ENCODE data around the gene KIF12. TPM values are rescaled to one million over a fixed set of nuclear protein-coding genes. Genes with fewer than 3 reads are reported as not detected.

The KIF12 gene
- total and polyA plus RNA-seq, 2 donors (not counting 1 experiment from before 2014, with no cell fraction given): not detected

- Histone ChIP-seq H4K20me1 (ENCODE audit: control insufficient read depth, extremely low read depth, insufficient read depth, low read length) (no peaks in the 10 kb centered on the region), H3K79me2 (ENCODE audit: control insufficient read depth, insufficient read depth, low read length) (no peaks in the 10 kb centered on the region), H3K9me3 (ENCODE audit: control insufficient read depth, insufficient read depth, low read depth, low read length) (no peaks in the 10 kb centered on the region), H3K27ac (ENCODE audit: insufficient read depth, low read length) (no peak overlapping the region), H3K4me2 (ENCODE audit: extremely low read depth, insufficient read depth, low read length) (no peak overlapping the region), H3K27me3 (ENCODE audit: control insufficient read depth, insufficient read depth, low read length) (no peaks in the 10 kb centered on the region), H3K4me1 (ENCODE audit: control insufficient read depth, extremely low read depth, insufficient read depth, low read length) (no peaks in the 10 kb centered on the region), H2AFZ (ENCODE audit: low read length) (no peak overlapping the region), H3K4me3 (replicated peaks in 1 of 4; ENCODE audit: control extremely low read depth in 1 of 4, insufficient read depth in 1 of 4, low read depth in 3 of 4, low read length in 4 of 4) (no peak overlapping the region), H3K9ac (ENCODE audit: insufficient read depth, low read length) (no peak overlapping the region), H3K36me3 (ENCODE audit: control insufficient read depth, insufficient read depth, low read length) (no peaks in the 10 kb centered on the region)
- no peak for DNase-seq (ENCODE audit: low read depth in 2 of 2)
- TF ChIP-seq, protein P1, sequence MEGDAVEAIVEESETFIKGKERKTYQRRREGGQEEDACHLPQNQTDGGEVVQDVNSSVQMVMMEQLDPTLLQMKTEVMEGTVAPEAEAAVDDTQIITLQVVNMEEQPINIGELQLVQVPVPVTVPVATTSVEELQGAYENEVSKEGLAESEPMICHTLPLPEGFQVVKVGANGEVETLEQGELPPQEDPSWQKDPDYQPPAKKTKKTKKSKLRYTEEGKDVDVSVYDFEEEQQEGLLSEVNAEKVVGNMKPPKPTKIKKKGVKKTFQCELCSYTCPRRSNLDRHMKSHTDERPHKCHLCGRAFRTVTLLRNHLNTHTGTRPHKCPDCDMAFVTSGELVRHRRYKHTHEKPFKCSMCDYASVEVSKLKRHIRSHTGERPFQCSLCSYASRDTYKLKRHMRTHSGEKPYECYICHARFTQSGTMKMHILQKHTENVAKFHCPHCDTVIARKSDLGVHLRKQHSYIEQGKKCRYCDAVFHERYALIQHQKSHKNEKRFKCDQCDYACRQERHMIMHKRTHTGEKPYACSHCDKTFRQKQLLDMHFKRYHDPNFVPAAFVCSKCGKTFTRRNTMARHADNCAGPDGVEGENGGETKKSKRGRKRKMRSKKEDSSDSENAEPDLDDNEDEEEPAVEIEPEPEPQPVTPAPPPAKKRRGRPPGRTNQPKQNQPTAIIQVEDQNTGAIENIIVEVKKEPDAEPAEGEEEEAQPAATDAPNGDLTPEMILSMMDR (conservative IDR thresholded peaks at IDR 0.05 in 1 of 2, IDR thresholded peaks at IDR 0.05 in 1 of 2; ENCODE audit: low read depth in 1 of 2, low read length in 2 of 2): no peak
- TF ChIP-seq EZH2 (IDR thresholded peaks at IDR 0.05; ENCODE audit: low read length, missing control alignments): no peak
Measured at GRCh38 chr9:114060711-114061110, 38.4 kb downstream of the KIF12 start.

DNA sequence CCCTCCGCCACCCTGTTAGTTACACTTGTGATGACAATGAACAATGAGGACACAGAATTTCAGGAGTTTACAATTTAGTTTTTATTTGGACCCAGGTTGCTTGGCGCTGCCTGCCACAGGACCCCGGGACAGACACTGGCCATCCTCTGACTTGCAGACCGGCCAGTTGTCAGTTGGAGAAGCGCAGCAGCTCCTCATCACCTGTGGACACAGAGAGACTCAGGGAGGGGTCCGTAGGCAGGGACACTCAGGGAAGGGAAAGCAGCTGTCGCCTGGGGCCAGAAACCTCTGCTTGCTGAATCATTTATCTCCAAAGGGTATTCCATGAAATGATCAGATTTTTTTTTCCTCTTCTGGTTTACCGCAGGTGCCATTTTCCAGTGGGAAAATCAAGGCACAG lies 39.0 kb downstream of the KIF12 start:
- no peaks in the 10 kb centered on the region for H3K79me2 ChIP-seq (ENCODE audit: control insufficient read depth, insufficient read depth, low read length)
- H3K36me3 ChIP-seq (ENCODE audit: control insufficient read depth, insufficient read depth, low read length): no peaks in the 10 kb centered on the region
- no peak for DNase-seq (ENCODE audit: low read depth in 2 of 2)
- no peak overlapping the region for H2AFZ ChIP-seq (ENCODE audit: low read length)
- H4K20me1 ChIP-seq (ENCODE audit: control insufficient read depth, extremely low read depth, insufficient read depth, low read length): no peaks in the 10 kb centered on the region
- H3K4me3 ChIP-seq (replicated peaks in 1 of 4; ENCODE audit: control extremely low read depth in 1 of 4, insufficient read depth in 1 of 4, low read depth in 3 of 4, low read length in 4 of 4): no peak overlapping the region
- H3K4me1 ChIP-seq (ENCODE audit: control insufficient read depth, extremely low read depth, insufficient read depth, low read length): no peaks in the 10 kb centered on the region
- no peaks in the 10 kb centered on the region for H3K27me3 ChIP-seq (ENCODE audit: control insufficient read depth, insufficient read depth, low read length)
- no peak overlapping the region for H3K9ac ChIP-seq (ENCODE audit: insufficient read depth, low read length)
- H3K27ac ChIP-seq (ENCODE audit: insufficient read depth, low read length): no peak overlapping the region
- TF ChIP-seq, protein P1 (conservative IDR thresholded peaks at IDR 0.05 in 1 of 2, IDR thresholded peaks at IDR 0.05 in 1 of 2; ENCODE audit: low read depth in 1 of 2, low read length in 2 of 2): no peak
- no peak for TF ChIP-seq EZH2 (IDR thresholded peaks at IDR 0.05; ENCODE audit: low read length, missing control alignments)
- H3K4me2 ChIP-seq (ENCODE audit: extremely low read depth, insufficient read depth, low read length): no peak overlapping the region
- no peaks in the 10 kb centered on the region for H3K9me3 ChIP-seq (ENCODE audit: control insufficient read depth, insufficient read depth, low read depth, low read length)

GRCh38 chr9:114059047-114059803 lies 39.9 kb downstream of the KIF12 start:
- Histone ChIP-seq H3K79me2 (ENCODE audit: control insufficient read depth, insufficient read depth, low read length) (no peaks in the 10 kb centered on the region), H3K4me3 (replicated peaks in 1 of 4; ENCODE audit: control extremely low read depth in 1 of 4, insufficient read depth in 1 of 4, low read depth in 3 of 4, low read length in 4 of 4) (no peak overlapping the region), H3K4me2 (ENCODE audit: extremely low read depth, insufficient read depth, low read length) (no peak overlapping the region), H3K27ac (ENCODE audit: insufficient read depth, low read length) (no peak overlapping the region), H3K9ac (ENCODE audit: insufficient read depth, low read length) (no peak overlapping the region), H3K27me3 (ENCODE audit: control insufficient read depth, insufficient read depth, low read length) (no peaks in the 10 kb centered on the region), H3K36me3 (ENCODE audit: control insufficient read depth, insufficient read depth, low read length) (no peaks in the 10 kb centered on the region), H3K4me1 (ENCODE audit: control insufficient read depth, extremely low read depth, insufficient read depth, low read length) (no peaks in the 10 kb centered on the region), H3K9me3 (ENCODE audit: control insufficient read depth, insufficient read depth, low read depth, low read length) (no peaks in the 10 kb centered on the region), H4K20me1 (ENCODE audit: control insufficient read depth, extremely low read depth, insufficient read depth, low read length) (no peaks in the 10 kb centered on the region), H2AFZ (ENCODE audit: low read length) (no peak overlapping the region)
- no peak for TF ChIP-seq EZH2 (IDR thresholded peaks at IDR 0.05; ENCODE audit: low read length, missing control alignments)
- TF ChIP-seq, protein P1 (conservative IDR thresholded peaks at IDR 0.05 in 1 of 2, IDR thresholded peaks at IDR 0.05 in 1 of 2; ENCODE audit: low read depth in 1 of 2, low read length in 2 of 2): no peak
- DNase-seq (ENCODE audit: low read depth in 2 of 2): no peak

Measured in fibroblast of lung (primary cell).